Heart left ventricle (tissue), 16 donors: ENCODE measurements around the gene MED16. TPM values are rescaled to one million over a fixed set of nuclear protein-coding genes. Genes with fewer than 3 reads are reported as not detected.

Source experiments
- ATAC-seq, 4 donors: fragments of 200-7000 bp; cut with Tn5 transposase; one replicate each; pipeline ENCODE4 v1.9.1; 2020 to 2022; ENCODE audit warnings: moderate library complexity in 4 of 4, mild to moderate bottlenecking in 3 of 4, moderate number of reproducible peaks in 1 of 4
- DNase-seq, 5 donors: peaks; one replicate each; pipeline ENCODE4 v3.0.0-alpha.2; 2020
- H3K27ac ChIP-seq, 12 donors: fragments of 200-600 bp; sonication (generic) in 4 of 12; one replicate each; pipeline versions ENCODE4 v1.5.0 to v1.8.0; 2016 to 2022; ENCODE audit warnings: mild to moderate bottlenecking in 2 of 12
- H3K27me3 ChIP-seq, 9 donors: fragments of 200-600 bp; sonication (generic) in 2 of 9; one replicate each; pipeline versions ENCODE4 v1.5.1 to v1.8.0; 2016 to 2022; ENCODE audit warnings: mild to moderate bottlenecking in 3 of 9
- H3K36me3 ChIP-seq, 9 donors: fragments of 200-600 bp; sonication (generic) in 2 of 9; one replicate each; pipeline versions ENCODE4 v1.5.0 to v1.8.0; 2018 to 2022; ENCODE audit warnings: mild to moderate bottlenecking in 2 of 9
- H3K4me1 ChIP-seq, 12 donors: fragments of 200-600 bp; sonication (generic) in 4 of 12; one replicate each; pipeline versions ENCODE4 v1.5.0 to v1.8.0; 2016 to 2022; ENCODE audit warnings: mild to moderate bottlenecking in 3 of 12
- H3K4me3 ChIP-seq, 12 donors: fragments of 200-600 bp; sonication (generic) in 4 of 12; one replicate each; pipeline versions ENCODE4 v1.5.0 to v1.8.0; 2017 to 2022; ENCODE audit warnings: mild to moderate bottlenecking in 9 of 12, moderate library complexity in 4 of 12
- H3K9me3 ChIP-seq, 12 donors: fragments of 200-600 bp; sonication (generic) in 4 of 12; one replicate each; pipeline versions ENCODE4 v1.5.0 to v1.8.0; 2016 to 2022; ENCODE audit warnings: mild to moderate bottlenecking in 1 of 12
- POLR2A ChIP-seq, 2 donors: fragments of 450-650 bp; IDR thresholded peaks; one replicate each; pipeline ENCODE4 v1.6.1; 2017; ENCODE audit warnings: antibody characterized with exemption in 2 of 2, mild to moderate bottlenecking in 2 of 2, moderate library complexity in 2 of 2
- WGBS, 4 donors: extraction: QIAGEN DNeasy Blood & Tissue Kit in 2 of 4; methylation state at CpG; one replicate each; pipeline versions ENCODE4 v1.1.5 to v1.1.7; 2013 to 2018; 5-methylcytosine and 5-hydroxymethylcytosine counted together
- intact Hi-C, 10 donors: fragments of 100-400 bp; cut with DNase I; formaldehyde crosslinking; loops; one replicate each; pipeline versions ENCODE4 v1.11.1 to v1.14.2; 2022
- polyA plus RNA-seq, 2 donors: library from polyadenylated mRNA; stranded (reverse); fragments of 200-250 nt; gene quantifications; one replicate each; pipeline ENCODE4 v1.2.3, GENCODE V29; 2013
- total RNA-seq, 9 donors: library from RNA; depleted of rRNA in 2 of 9; stranded (reverse); fragments of >200 nt in 2 of 9; fragmentation: NEBNext Ultra II Directional in 3 of 9; extraction: Animal tissue kit (Norgen Biotek cat#: 25700) in 3 of 9; gene quantifications; one replicate each; pipeline versions ENCODE4 v1.1.0 to v1.2.4, GENCODE V29; 2016 to 2023
- TF ChIP-seq, protein P1 (sequence below), 12 donors: fragments of 200-600 bp; sonication (generic) in 4 of 12; IDR thresholded peaks; one replicate each; pipeline versions ENCODE4 v1.5.0 to v1.8.0; 2018 to 2022; ENCODE audit warnings: antibody characterized with exemption in 12 of 12, mild to moderate bottlenecking in 5 of 12
- donor health status: ischemic (EF 13 %, LVEDD 7.1; RV severe dilation, severe dysfunction).
- donor health status: healthy with polysubstance abuse.
- donor health status: DM: no; HTN: yes; CAD: no.
- donor health status: DM: no; HTN: no; CAD: no.
- donor health status: ischemic (EF 25% LVEDD 6.9; RV normal size, moderate dysfunction).
- donor health status: ischemic (EF 25% LVEDD 5.7; RV mildly dilated, moderate dysfunction).
- donor health status: healthy.
- donor health status: DM: yes; HTN: yes; CAD: no.
- donor health status: ischemic (EF 35%, LVEDD 5.7; RV mildly dilated, moderate dysfunction).
- donor health status: nonischemic (EF 11% LVEDD 7.7; RV severe dilation, severe dysfunction).
- donor health status: DM: yes; HTN: yes; CAD: no.
- donor health status: PGD.
- donor health status: ischemic (EF 29% LVEDD 5.4; RV normal size, mild dysfunction).
- donor health status: nonischemic (EF 23%, LVEDD 6.1; RV moderate dilation, normal function).

MED16 gene
- total and polyA plus RNA-seq, 11 donors: 17.5 to 41.9 (median 26.2) TPM

DNA sequence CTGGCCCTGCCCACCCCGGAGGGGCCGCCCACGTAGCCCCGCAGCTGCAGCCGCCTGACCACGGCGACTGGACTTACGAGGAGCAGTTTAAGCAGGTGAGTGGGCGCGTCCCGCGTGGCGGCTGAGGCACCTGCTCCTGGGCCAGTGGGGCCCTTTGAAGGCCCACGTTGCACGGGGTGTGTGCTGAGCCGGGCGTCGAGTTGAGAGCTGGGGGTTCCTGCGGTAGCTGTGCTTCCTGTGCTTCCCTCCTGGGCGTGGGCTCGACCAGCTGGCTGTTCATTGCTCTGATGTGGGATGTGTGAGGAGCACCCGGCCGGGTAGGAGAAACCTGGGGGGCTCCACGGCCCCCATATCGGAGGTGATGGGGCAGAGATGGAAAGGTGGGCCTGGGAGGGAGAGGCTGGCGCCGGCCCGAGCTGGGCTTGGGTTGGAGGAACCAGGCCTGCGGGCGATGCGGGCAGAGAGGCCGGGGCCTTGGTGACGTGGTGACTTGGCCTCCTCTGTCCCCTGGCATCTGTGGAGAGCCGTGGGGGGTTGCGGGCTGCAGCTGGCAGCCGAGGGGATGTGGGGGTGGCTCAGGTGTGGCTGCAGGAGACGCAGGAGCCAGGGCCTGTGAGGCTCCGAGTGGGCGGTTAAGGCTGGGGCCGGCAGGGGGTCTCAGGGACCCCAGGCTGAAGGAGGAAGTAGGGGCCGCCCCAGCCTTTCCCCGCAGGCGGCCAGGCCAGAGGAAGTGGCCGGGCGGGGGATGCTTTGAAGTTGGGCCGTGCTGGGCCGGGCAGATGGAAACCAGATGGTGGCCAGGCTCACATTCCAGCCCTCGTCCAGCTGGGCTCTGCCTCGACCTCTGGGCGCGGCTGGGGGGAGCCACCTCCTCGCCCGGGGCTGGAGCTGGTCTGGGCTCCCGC, 39.9 kb upstream of the MED16 start:
- DNase-seq (peak; percentile 79 to 92 (median 84)), ATAC-seq (peak in 3 of 4 donors; percentile 74 to 83 (median 76))
- intact Hi-C loops: no loop called here
- H3K4me3 ChIP-seq: peak overlapping the region in 9 of 12 donors; percentile 12 to 44 (median 31)
- no peak for TF ChIP-seq POLR2A (IDR thresholded peaks at IDR 0.05)
- TF ChIP-seq, protein P1, sequence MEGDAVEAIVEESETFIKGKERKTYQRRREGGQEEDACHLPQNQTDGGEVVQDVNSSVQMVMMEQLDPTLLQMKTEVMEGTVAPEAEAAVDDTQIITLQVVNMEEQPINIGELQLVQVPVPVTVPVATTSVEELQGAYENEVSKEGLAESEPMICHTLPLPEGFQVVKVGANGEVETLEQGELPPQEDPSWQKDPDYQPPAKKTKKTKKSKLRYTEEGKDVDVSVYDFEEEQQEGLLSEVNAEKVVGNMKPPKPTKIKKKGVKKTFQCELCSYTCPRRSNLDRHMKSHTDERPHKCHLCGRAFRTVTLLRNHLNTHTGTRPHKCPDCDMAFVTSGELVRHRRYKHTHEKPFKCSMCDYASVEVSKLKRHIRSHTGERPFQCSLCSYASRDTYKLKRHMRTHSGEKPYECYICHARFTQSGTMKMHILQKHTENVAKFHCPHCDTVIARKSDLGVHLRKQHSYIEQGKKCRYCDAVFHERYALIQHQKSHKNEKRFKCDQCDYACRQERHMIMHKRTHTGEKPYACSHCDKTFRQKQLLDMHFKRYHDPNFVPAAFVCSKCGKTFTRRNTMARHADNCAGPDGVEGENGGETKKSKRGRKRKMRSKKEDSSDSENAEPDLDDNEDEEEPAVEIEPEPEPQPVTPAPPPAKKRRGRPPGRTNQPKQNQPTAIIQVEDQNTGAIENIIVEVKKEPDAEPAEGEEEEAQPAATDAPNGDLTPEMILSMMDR (IDR thresholded peaks at IDR 0.05): peak in 1 of 12 donors; percentile 9
- H3K9me3 ChIP-seq: no peaks in the 10 kb centered on the region
- H3K27me3 ChIP-seq: no peaks in the 10 kb centered on the region
- peaks cover 0 to 9% (median 0%) of the 10 kb centered on the region in 9 donors for H3K36me3 ChIP-seq
- peak overlapping the region in 11 of 12 donors; percentile 5 to 79 (median 68) for H3K27ac ChIP-seq
- 33 to 43% (median 35%) methylated on average over 47 to 54 of the region's 54 CpGs for WGBS, 4 donors
- peaks cover 4 to 40% (median 31%) of the 10 kb centered on the region in 12 donors for H3K4me1 ChIP-seq

DNA sequence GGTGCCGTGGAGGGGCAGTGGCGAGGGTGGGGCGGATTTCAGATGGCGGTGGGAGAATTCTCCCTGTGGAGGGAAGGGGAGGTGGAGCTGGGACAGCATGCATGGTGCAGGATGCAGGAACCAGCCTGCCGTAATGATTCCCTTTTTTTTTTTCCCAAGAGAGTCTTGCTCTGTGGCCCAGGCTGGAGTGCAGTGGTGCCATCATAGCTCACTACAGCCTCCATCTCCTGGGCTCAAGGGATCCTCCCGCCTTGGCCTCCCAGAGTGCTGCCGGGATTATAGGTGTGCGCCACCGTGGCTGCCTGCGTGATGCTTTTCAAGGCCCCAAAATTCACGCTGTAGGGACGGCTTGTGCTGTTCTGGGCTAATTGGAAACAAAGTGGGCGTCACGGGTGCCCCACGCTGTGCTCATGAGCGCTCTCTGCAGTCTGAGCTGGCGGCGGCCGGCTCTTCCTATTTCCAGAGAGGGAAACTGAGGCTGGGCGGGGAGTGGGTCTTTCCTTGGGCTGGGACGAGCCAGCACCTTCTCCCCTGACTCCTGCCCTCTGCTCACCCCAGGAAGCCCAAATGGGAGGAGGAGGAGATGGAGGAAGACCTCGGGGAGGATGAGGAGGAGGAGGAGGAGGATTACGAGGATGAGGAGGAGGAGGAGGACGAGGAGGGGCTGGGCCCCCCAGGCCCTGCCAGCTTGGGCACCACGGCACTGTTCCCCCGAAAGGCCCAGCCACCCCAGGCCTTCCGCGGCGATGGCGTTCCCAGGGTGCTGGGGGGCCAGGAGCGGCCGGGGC, 39.1 kb upstream of the MED16 start:
- peaks cover 0 to 9% (median 0%) of the 10 kb centered on the region in 9 donors for H3K36me3 ChIP-seq
- peak overlapping the region in 8 of 12 donors; percentile 5 to 79 (median 72) for H3K27ac ChIP-seq
- TF ChIP-seq POLR2A (IDR thresholded peaks at IDR 0.05): no peak
- TF ChIP-seq, protein P1 (IDR thresholded peaks at IDR 0.05): no peak
- no peak for ATAC-seq
- H3K4me3 ChIP-seq: peak overlapping the region in 3 of 12 donors; percentile 31 to 44 (median 35)
- H3K4me1 ChIP-seq: peaks cover 4 to 49% (median 38%) of the 10 kb centered on the region in 12 donors
- no peak for DNase-seq
- H3K9me3 ChIP-seq: no peaks in the 10 kb centered on the region
- 87 to 91% (median 88%) methylated on average over 30 to 32 of the region's 32 CpGs for WGBS, 4 donors
- intact Hi-C loops: no loop called here
- no peaks in the 10 kb centered on the region for H3K27me3 ChIP-seq

DNA sequence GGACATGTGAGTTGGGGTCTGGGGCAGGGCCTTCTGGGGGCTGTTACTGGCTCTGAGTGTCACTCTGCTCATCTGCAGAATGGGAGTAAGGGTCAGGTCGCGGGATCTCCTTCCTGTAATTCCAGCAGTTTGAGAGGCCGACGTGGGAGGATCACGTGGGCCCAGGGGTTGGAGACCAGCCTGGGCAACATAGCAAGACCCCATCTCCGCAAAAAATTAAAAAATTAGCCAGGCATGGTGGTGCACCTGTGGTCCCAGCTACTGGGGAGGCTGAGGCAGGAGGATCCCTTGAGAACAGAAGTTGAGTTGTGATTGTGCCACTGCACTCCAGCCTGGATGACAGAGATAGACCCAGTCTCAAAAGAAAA, 36.9 kb upstream of the MED16 start:
- no peak overlapping the region for H3K27ac ChIP-seq
- H3K4me3 ChIP-seq: no peak overlapping the region
- WGBS, 4 donors: 93 to 97% (median 94%) methylated on average over 6 of the region's 6 CpGs
- H3K9me3 ChIP-seq: no peaks in the 10 kb centered on the region
- TF ChIP-seq, protein P1 (IDR thresholded peaks at IDR 0.05): no peak
- TF ChIP-seq POLR2A (IDR thresholded peaks at IDR 0.05): no peak
- peaks cover 0 to 9% (median 0%) of the 10 kb centered on the region in 9 donors for H3K36me3 ChIP-seq
- H3K27me3 ChIP-seq: no peaks in the 10 kb centered on the region
- ATAC-seq (no peak), DNase-seq (no peak)
- intact Hi-C loops: loop anchor here in 2 of 10 donors (10.0 kb wide), 2 partner anchors 255 to 315 kb away; partner anchors contain the start of genes ATP5F1D (in 1 of the 2) and MIDN (in 1 of the 2)
- H3K4me1 ChIP-seq: peaks cover 4 to 53% (median 37%) of the 10 kb centered on the region in 12 donors
